GM12878 (cell line): ENCODE data around the gene PSMD14. TPM values are rescaled to one million over a fixed set of nuclear protein-coding genes. Genes with fewer than 3 reads are reported as not detected.

Source experiments
- ASH2L ChIP-seq: fragments of 300-600, 200-600 bp; sonication (generic); IDR thresholded peaks from 2 replicates; pipeline ENCODE4 v1.6.1; 2017; ENCODE audit warnings: low read depth, mild to moderate bottlenecking, borderline replicate concordance
- ATF7 ChIP-seq: fragments of 450-650 bp; IDR thresholded peaks from 2 replicates; pipeline ENCODE4 v1.6.1; 2016; ENCODE audit warnings: low read depth, mild to moderate bottlenecking
- BCL11A ChIP-seq: IDR thresholded peaks from 2 replicates; pipeline ENCODE4 v1.6.1; 2011; ENCODE audit warnings: low read depth, low read length
- CBX3 ChIP-seq: fragments of 200-600 bp; sonication (generic); IDR thresholded peaks from 2 replicates; pipeline ENCODE4 v1.6.1; 2016; ENCODE audit warnings: low read depth, borderline replicate concordance
- CBX5 ChIP-seq: sonication (generic); IDR thresholded peaks from 2 replicates; pipeline ENCODE4 v1.6.1; 2016; ENCODE audit warnings: low read depth, moderate library complexity, mild to moderate bottlenecking, inconsistent platforms
- CEBPB ChIP-seq, 2 experiments: fragments of 150-350 bp in 1 of 2; IDR thresholded peaks; 2 replicates each; pipeline ENCODE4 v1.6.1; 2012 to 2014; ENCODE audit warnings: low read depth in 2 of 2, low read length in 2 of 2, borderline replicate concordance in 1 of 2, inconsistent platforms in 1 of 2
- CHD2 ChIP-seq: IDR thresholded peaks from 2 replicates; pipeline ENCODE4 v1.6.1; 2011; ENCODE audit warnings: low read depth, low read length, improper control_type of control experiment, borderline replicate concordance
- HDAC2 ChIP-seq: fragments of 200-600 bp; sonication (generic); IDR thresholded peaks from 2 replicates; pipeline ENCODE4 v1.6.1; 2017
- HDGF ChIP-seq: fragments of 450-650 bp; IDR thresholded peaks from 2 replicates; pipeline ENCODE4 v1.6.1; 2016; ENCODE audit warnings: antibody characterized with exemption
- LARP7 ChIP-seq: fragments of 450-650 bp; IDR thresholded peaks from 2 replicates; pipeline ENCODE4 v1.6.1; 2017; ENCODE audit warnings: mild to moderate bottlenecking
- MTA3 ChIP-seq: IDR thresholded peaks from 2 replicates; pipeline ENCODE4 v1.6.1; 2012; ENCODE audit warnings: low read length, inconsistent platforms, borderline replicate concordance
- MYB ChIP-seq: fragments of 150-350 bp; IDR thresholded peaks from 2 replicates; pipeline ENCODE4 v1.6.1; 2014; ENCODE audit warnings: mild to moderate bottlenecking, low read depth, low read length, borderline replicate concordance
- NFXL1 ChIP-seq: fragments of 450-650 bp; IDR thresholded peaks from 2 replicates; pipeline ENCODE4 v1.6.1; 2017; ENCODE audit warnings: antibody characterized with exemption, mild to moderate bottlenecking, borderline replicate concordance
- NRF1 ChIP-seq: conservative IDR thresholded peaks from 2 replicates; pipeline ENCODE4 v1.6.1; 2011; ENCODE audit warnings: mild to moderate bottlenecking, low read depth, low read length, improper control_type of control experiment
- PAX5 ChIP-seq: IDR thresholded peaks from 2 replicates; pipeline ENCODE4 v1.6.1; 2011; ENCODE audit warnings: low read depth, low read length, borderline replicate concordance
- POLR2AphosphoS2 ChIP-seq: IDR thresholded peaks from 2 replicates; pipeline ENCODE4 v1.6.1; 2011; ENCODE audit warnings: low read depth, mild to moderate bottlenecking, low read length, improper control_type of control experiment, moderate library complexity
- POLR2AphosphoS5 ChIP-seq: IDR thresholded peaks from 2 replicates; pipeline ENCODE4 v1.6.1; 2011; ENCODE audit warnings: mild to moderate bottlenecking, low read length, inconsistent platforms
- RCOR1 ChIP-seq: conservative IDR thresholded peaks from 2 replicates; pipeline ENCODE4 v1.6.1; 2012; ENCODE audit warnings: low read depth, low read length, improper control_type of control experiment
- STAT3 ChIP-seq: IDR thresholded peaks from 2 replicates; pipeline ENCODE4 v1.6.1; 2011; ENCODE audit warnings: low read depth, low read length, improper control_type of control experiment
- SUPT20H ChIP-seq: IDR thresholded peaks from 2 replicates; pipeline ENCODE4 v1.6.1; 2011; ENCODE audit warnings: low read depth, mild to moderate bottlenecking, low read length, moderate library complexity, borderline replicate concordance; ENCODE audit not compliant: control insufficient read depth
- TAF1 ChIP-seq: IDR thresholded peaks from 2 replicates; pipeline ENCODE4 v1.6.1; 2011; ENCODE audit warnings: mild to moderate bottlenecking, low read depth, low read length, borderline replicate concordance
- TCF12 ChIP-seq: IDR thresholded peaks from 2 replicates; pipeline ENCODE4 v1.6.1; 2011; ENCODE audit warnings: low read depth, mild to moderate bottlenecking, low read length
- TCF3 ChIP-seq: IDR thresholded peaks from 2 replicates; pipeline ENCODE4 v1.6.1; 2012; ENCODE audit warnings: low read depth, mild to moderate bottlenecking, low read length, borderline replicate concordance; ENCODE audit not compliant: insufficient read depth
- polyA plus RNA-seq, 11 experiments: library from polyadenylated mRNA; depleted of rRNA in 4 of 11; unstranded in 6 of 11; stranded (reverse) in 5 of 11; fragments of >200 nt; fragmentation: Nextera tagmentation in 4 of 11; fragmentation: Illumina TruSeq in 1 of 11; extraction: Ambion mirVana in 4 of 11; extraction: Trizol in 1 of 11; gene quantifications; 1 replicate in 1 of 11; 2 replicates in 10 of 11; pipeline versions ENCODE4 v1.2.1 to v1.2.3, GENCODE V29; 2011 to 2016; ENCODE audit warnings: inconsistent platforms in 2 of 11, missing spikeins in 2 of 11, low read depth in 1 of 11
- total RNA-seq, 4 experiments: library from RNA; depleted of rRNA in 3 of 4; stranded (reverse); fragments of >200 nt in 3 of 4; fragmentation: Illumina TruSeq in 1 of 4; extraction: Trizol in 1 of 4; gene quantifications; 2 replicates each; pipeline versions ENCODE4 v1.2.1 to v1.2.3, GENCODE V29; 2013 to 2021
- TF ChIP-seq, protein P1 (sequence below): IDR thresholded peaks from 2 replicates; pipeline ENCODE4 v1.6.1; 2012; ENCODE audit warnings: low read depth, low read length, improper control_type of control experiment
- TF ChIP-seq, protein P2 (sequence below): fragments of 450-650 bp; IDR thresholded peaks from 2 replicates; pipeline ENCODE4 v1.6.1; 2016; ENCODE audit warnings: mild to moderate bottlenecking
- TF ChIP-seq, protein P3 (sequence below): IDR thresholded peaks from 2 replicates; pipeline ENCODE4 v1.6.1; 2012; ENCODE audit warnings: improper control_type of control experiment, low read depth, low read length; ENCODE audit not compliant: insufficient replicate concordance

The PSMD14 gene
- total and polyA plus RNA-seq, 10 of the 15 experiments (the other 5 are each of a cell fraction or from before 2014, with no cell fraction given), result 70.5 to 253 (median 127) TPM

DNA sequence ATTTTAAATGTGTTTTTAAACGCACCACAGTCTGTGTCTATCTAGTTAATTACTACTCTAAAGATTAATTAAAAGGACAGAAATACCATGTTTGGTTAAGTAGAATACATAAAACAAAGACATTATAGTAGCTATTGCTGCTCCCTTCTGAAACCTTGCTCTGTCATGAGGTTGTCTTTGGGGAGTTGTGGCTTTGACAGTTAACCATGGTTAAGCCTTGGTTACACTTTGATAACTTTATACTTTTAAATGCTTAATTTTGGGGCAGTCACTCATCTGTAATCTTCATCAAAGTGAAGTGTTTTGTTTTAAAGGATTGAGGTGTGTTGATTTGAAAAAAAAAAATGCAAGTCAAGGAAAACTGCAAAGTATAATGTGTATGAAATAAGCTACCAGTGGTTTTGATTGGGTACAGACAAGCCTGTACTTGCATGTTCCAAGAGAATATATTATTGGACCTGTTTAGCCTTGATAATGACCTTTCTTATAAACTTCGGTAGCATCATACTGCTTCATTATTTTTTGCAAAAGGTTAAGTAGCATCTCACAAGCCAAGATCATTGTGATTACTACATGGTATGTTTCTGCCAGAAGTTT is 78.1 kb downstream of the PSMD14 start (continued):
- no peak for TF ChIP-seq CEBPB (IDR thresholded peaks at IDR 0.05; ENCODE audit: borderline replicate concordance in 1 of 2, low read depth in 2 of 2, low read length in 2 of 2)
- TF ChIP-seq CBX5, result no peak
- TF ChIP-seq NRF1, result no peak
- TF ChIP-seq MYB, result no peak
- TF ChIP-seq STAT3, result no peak
- TF ChIP-seq BCL11A, result no peak
- TF ChIP-seq SUPT20H, result no peak
- no peak for TF ChIP-seq TCF3
- no peak for TF ChIP-seq CBX3
- TF ChIP-seq POLR2AphosphoS5, result no peak
- TF ChIP-seq ASH2L, result no peak
- TF ChIP-seq ATF7, result 0 out of 2 replicates have a peak, but pooled peaks have one; percentile 41
- no peak for TF ChIP-seq POLR2AphosphoS2
- no peak for TF ChIP-seq LARP7
- TF ChIP-seq TAF1, result no peak
- TF ChIP-seq, protein P1, sequence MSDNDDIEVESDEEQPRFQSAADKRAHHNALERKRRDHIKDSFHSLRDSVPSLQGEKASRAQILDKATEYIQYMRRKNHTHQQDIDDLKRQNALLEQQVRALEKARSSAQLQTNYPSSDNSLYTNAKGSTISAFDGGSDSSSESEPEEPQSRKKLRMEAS, result no peak
- TF ChIP-seq, protein P2, sequence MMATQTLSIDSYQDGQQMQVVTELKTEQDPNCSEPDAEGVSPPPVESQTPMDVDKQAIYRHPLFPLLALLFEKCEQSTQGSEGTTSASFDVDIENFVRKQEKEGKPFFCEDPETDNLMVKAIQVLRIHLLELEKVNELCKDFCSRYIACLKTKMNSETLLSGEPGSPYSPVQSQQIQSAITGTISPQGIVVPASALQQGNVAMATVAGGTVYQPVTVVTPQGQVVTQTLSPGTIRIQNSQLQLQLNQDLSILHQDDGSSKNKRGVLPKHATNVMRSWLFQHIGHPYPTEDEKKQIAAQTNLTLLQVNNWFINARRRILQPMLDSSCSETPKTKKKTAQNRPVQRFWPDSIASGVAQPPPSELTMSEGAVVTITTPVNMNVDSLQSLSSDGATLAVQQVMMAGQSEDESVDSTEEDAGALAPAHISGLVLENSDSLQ, result peak; percentile 87
- no peak for TF ChIP-seq HDGF
- TF ChIP-seq, protein P3, sequence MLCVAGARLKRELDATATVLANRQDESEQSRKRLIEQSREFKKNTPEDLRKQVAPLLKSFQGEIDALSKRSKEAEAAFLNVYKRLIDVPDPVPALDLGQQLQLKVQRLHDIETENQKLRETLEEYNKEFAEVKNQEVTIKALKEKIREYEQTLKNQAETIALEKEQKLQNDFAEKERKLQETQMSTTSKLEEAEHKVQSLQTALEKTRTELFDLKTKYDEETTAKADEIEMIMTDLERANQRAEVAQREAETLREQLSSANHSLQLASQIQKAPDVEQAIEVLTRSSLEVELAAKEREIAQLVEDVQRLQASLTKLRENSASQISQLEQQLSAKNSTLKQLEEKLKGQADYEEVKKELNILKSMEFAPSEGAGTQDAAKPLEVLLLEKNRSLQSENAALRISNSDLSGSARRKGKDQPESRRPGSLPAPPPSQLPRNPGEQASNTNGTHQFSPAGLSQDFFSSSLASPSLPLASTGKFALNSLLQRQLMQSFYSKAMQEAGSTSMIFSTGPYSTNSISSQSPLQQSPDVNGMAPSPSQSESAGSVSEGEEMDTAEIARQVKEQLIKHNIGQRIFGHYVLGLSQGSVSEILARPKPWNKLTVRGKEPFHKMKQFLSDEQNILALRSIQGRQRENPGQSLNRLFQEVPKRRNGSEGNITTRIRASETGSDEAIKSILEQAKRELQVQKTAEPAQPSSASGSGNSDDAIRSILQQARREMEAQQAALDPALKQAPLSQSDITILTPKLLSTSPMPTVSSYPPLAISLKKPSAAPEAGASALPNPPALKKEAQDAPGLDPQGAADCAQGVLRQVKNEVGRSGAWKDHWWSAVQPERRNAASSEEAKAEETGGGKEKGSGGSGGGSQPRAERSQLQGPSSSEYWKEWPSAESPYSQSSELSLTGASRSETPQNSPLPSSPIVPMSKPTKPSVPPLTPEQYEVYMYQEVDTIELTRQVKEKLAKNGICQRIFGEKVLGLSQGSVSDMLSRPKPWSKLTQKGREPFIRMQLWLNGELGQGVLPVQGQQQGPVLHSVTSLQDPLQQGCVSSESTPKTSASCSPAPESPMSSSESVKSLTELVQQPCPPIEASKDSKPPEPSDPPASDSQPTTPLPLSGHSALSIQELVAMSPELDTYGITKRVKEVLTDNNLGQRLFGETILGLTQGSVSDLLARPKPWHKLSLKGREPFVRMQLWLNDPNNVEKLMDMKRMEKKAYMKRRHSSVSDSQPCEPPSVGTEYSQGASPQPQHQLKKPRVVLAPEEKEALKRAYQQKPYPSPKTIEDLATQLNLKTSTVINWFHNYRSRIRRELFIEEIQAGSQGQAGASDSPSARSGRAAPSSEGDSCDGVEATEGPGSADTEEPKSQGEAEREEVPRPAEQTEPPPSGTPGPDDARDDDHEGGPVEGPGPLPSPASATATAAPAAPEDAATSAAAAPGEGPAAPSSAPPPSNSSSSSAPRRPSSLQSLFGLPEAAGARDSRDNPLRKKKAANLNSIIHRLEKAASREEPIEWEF, result no peak
- no peak for TF ChIP-seq MTA3
- TF ChIP-seq HDAC2, result no peak
- peak; percentile 70; the same call in 1 of the 2 replicates for TF ChIP-seq RCOR1
- peak; percentile 30; the same call in 1 of the 2 replicates for TF ChIP-seq CHD2
- TF ChIP-seq PAX5, result 0 out of 2 replicates have a peak, but pooled peaks have one; percentile 18
- no peak for TF ChIP-seq TCF12
- TF ChIP-seq NFXL1, result no peak
